Umbilical cord (tissue), 2 donors: ENCODE results near the gene UNC80. TPM values are rescaled to one million over a fixed set of nuclear protein-coding genes. Genes with fewer than 3 reads are reported as not detected.

ENCODE experiments used
- DNase-seq: peaks from one replicate; pipeline ENCODE4 v3.0.0-alpha.2; 2015; ENCODE audit warnings: low spot score
- total RNA-seq: library from RNA; depleted of rRNA; stranded (reverse); fragments of >200 nt; gene quantifications from one replicate; pipeline ENCODE4 v1.2.3, GENCODE V29; 2014; ENCODE audit warnings: low replicate concordance; ENCODE audit not compliant: insufficient read depth

Gene UNC80
- total RNA-seq, 1 donor from 2014 or later = 4.6 TPM

DNA sequence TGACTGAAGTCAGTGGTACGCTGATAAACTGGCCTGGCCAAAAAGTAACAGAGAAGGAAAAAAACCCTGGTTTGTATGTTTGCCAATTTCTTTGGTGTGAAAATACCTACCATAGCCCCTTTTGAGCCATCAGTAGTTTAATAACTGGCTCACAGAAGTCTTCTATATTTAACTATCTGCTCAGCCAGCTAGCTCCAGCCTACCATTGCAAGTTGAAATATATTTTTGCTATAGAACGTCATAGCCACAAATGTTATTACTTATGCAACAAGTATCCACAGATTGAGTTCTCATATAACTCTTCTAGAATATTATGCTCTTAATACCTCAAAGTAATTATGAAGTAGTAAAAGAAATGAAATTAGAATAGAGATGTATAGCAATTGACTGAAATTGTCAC, 256.0 kb downstream of the UNC80 start:
- no peak for DNase-seq

DNA sequence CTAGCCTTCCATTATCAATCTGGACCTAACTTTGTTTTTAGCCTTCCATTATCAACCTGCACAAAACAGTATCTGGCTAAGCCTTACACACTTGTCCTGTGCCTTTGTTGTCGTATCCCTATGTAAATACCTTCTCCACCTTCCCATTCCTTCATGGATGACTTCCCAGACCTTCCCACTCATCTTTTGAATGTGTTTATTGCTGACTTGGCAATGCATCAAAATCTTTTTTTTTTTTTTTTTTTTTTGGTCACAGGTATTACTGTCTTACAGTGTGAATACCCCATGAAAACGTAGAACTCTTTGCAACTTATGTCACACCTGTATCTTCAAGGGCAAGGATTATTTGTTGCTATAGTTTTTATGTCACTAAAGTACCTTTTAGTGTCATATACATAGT, 256.5 kb downstream of the UNC80 start:
- no peak for DNase-seq

DNA sequence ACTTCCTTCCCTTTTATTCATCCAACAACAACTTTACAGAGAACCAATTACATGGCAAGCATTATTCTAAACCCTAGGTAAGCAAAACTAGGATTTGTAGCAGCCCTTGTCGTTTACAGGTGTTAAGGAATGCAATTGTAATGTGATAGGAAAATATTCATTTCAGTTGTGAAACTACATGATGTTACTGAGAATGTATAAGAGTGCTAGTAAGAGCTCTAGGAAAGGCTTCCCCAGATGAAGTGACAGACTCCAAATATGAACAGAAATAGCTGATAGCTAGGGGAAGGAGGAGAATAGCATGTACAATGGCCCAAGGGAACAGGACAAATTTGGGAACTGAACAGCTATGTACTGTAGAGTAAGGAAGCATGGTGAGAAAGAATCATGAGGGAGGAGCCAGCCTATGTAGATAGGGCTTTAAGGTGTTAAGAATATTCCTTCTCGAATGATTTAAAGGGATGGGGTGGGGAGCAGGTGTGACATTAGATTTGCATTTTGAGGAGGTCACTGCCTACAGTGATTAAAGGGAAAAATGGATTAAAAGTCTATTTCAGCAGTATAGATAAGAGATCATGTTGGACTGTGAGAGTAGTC, 262.6 kb downstream of the UNC80 start:
- no peak for DNase-seq

DNA sequence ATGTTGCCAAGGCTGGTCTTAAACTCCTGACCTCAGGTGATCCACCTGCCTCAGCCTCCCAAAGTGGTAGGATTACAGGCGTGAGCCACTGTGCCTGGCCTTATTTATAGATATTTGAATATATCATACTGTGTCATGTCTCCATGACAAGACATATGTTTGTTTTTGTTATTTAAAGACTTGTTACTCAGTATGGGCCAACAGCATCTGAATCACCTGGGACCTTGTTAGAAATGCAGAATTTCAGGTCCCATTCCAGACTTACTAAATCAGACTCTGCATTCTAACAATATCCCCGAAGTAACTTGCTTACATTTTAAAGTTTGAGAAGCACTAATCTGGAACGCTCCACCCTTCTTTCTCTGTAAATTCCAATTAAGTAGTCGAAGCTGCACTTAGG, 264.0 kb downstream of the UNC80 start:
- no peak for DNase-seq

DNA sequence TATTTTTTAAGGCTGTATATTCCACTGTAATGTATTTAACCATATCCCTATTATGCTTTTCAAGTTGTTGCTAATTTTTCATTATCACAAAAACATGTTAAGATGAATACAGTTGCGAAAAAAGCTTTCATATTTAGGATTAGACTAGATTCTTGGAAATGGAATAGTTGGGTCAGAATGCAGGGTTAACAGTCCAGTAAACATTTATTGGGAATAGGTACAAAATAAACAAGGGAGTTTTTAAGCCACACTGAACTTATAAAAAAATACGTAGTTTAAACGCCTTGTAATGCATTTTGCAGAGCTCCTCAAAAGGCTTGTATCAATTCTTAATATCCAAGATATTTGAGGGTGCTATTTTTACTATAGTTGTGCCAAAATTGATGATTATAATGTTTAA, 266.4 kb downstream of the UNC80 start:
- DNase-seq = no peak

DNA sequence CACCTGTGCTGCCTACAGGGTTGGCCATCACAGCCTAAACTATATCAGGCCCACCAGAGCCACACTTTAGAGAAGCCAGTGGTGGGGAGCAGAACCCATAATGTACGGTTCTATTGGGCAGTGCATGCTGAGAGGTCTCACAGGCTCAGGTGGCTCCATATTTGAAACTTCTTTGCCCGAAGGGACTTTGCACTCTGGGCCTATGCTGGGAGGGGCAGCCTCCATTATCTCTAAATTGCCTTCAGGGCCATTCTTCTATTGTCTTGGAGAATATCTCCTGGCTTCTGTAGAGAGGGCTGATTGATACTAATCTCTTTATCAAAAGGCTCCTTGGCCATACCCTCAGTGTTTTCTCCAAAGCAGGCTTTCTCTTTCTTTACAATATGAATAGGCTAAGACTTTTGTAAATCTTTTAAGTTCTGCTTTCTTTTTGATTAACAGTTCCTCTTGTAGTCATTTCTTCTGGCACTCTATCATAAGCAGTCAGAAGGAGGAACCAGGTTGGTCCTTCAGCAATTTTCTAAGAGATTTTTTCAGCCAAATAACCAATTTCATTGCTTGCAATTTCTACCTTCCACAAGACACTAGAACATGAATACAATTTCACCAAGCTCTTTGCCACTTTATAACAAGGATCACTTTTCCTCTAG, 275.3 kb downstream of the UNC80 start:
- no peak for DNase-seq

Other genes starting within 250 kb of the UNC80 start
- gene RPE, start 230.8 kb downstream of the UNC80 start, total RNA-seq = 54.7 TPM